ENCODE data around the gene U2AF2. TPM values are rescaled to one million over a fixed set of nuclear protein-coding genes. Genes with fewer than 3 reads are reported as not detected.
A peak's percentile ranks its signal among the peaks of the same experiment; 100 is the strongest.

The U2AF2 gene
- total RNA-seq, 1 experiment from 2014 or later: 321 TPM

GRCh38 chr19:55632463-55632834 lies 22.4 kb upstream of the U2AF2 start:
- Histone ChIP-seq H2AFZ (ENCODE audit: low read length) (no peak overlapping the region), H3K56ac (ENCODE audit: insufficient read length, low read depth, low read length) (no peak overlapping the region), H2BK12ac (ENCODE audit: insufficient read length, low read depth, low read length) (no peak overlapping the region), H2AK5ac (ENCODE audit: insufficient read length, low read length) (no peak overlapping the region), H2BK20ac (ENCODE audit: low read depth, low read length, poor library complexity, severe bottlenecking) (no peak overlapping the region), H4K8ac (replicated peaks; ENCODE audit: insufficient read length, low read depth, low read length) (no peak overlapping the region), H2BK5ac (ENCODE audit: insufficient read length, low read length) (no peak overlapping the region), H4K20me1 (ENCODE audit: control insufficient read depth, insufficient read depth, insufficient read length) (no peaks in the 10 kb centered on the region), H4K5ac (ENCODE audit: insufficient read length, low read depth, low read length) (no peak overlapping the region), H3T11ph (ENCODE audit: low read length) (no peak overlapping the region), H3K79me2 (ENCODE audit: insufficient read depth, low read length) (peaks cover 10% of the 10 kb centered on the region; the same call in 1 of the 2 replicates), H3K14ac (ENCODE audit: insufficient read depth, low read length) (no peak overlapping the region), H3K27ac (ENCODE audit: insufficient read length, low read depth, low read length) (no peak overlapping the region), H2BK15ac (ENCODE audit: low read depth, low read length) (no peak overlapping the region), H3K27me3 (ENCODE audit: insufficient read depth, low read length) (no peaks in the 10 kb centered on the region), H3K79me1 (ENCODE audit: insufficient read depth, low read depth, low read length, poor library complexity, severe bottlenecking) (peaks cover 6% of the 10 kb centered on the region), H3K4ac (ENCODE audit: low read depth, low read length) (no peak overlapping the region), H2BK120ac (ENCODE audit: low read depth, low read length, poor library complexity, severe bottlenecking) (no peak overlapping the region), H3K4me1 (ENCODE audit: insufficient read depth, low read length) (0 out of 2 replicates have a peak, but pooled peaks cover 2% of the 10 kb centered on the region), H3K9ac (ENCODE audit: extremely low read depth, insufficient read length, low read length) (no peak overlapping the region), H3K9me3 (ENCODE audit: control insufficient read depth, low read depth, low read length) (no peaks in the 10 kb centered on the region), H4K91ac (ENCODE audit: insufficient read length, low read depth, low read length) (no peak overlapping the region), H3K4me2 (ENCODE audit: insufficient read depth, insufficient read length, low read length) (no peak overlapping the region), H3K18ac (ENCODE audit: insufficient read length, low read depth, low read length) (no peak overlapping the region), H3K23ac (ENCODE audit: insufficient read length, low read depth, low read length) (no peak overlapping the region), H3K23me2 (ENCODE audit: insufficient read length, low read depth, low read length, poor library complexity, severe bottlenecking) (peaks cover 7% of the 10 kb centered on the region)
- Mint-ChIP-seq H3K27ac (peak overlapping the region in 1 of 3 experiments; percentile 90; a peak in 2 of 7 replicates), H3K27me3 (ENCODE audit: low read depth) (peaks cover 1% of the 10 kb centered on the region; the same call in 1 of the 2 replicates), H3K36me3 (ENCODE audit: insufficient read depth in 1 of 3, low read depth in 3 of 3) (peaks cover 0 to 3% (median 0%) of the 10 kb centered on the region in 3 experiments; a peak in 4 of 7 replicates), H3K4me3 (0 out of 5 replicates have a peak overlapping the region, but pooled peaks of 1 of the 2 experiments have one; percentile 0), H3K9me3 (no peaks in the 10 kb centered on the region; a peak in 1 of 5 replicates), H3K4me1 (peaks cover 19 to 29% of the 10 kb centered on the region in 2 experiments)
- peak; percentile 87 for TF ChIP-seq CTCF (conservative IDR thresholded peaks at IDR 0.05)
- WGBS (ENCODE audit: extremely low coverage, insufficient read length, low lambda C conversion rate): no CpG with 5 or more reads among the region's 3 CpGs
- DNase-seq: peak; percentile 87
